Stimulated activated CD4-positive, alpha-beta T cell treated with anti-CD3 and anti-CD28 coated beads, Interleukin-1b, Interleukin-23, amount 100 ng/mL, for 4 hours (primary cell): ENCODE data around the gene HSPA1B.
"Not testable (repeated sequence)": the region's sequence is repeated elsewhere in the genome, so short reads cannot be mapped to it uniquely, and the experiment has no call there.

ENCODE experiments used
- DNase-seq, 2 donors: peaks; one replicate each; pipeline ENCODE4 v3.0.0-alpha.2; 2020; ENCODE audit warnings: low read depth in 2 of 2

HSPA1B gene

GRCh38 chr6:31827286-31828079 is at the start of gene HSPA1B:
HSPA1B (plus strand) TSS chr6:31827738; CDS start chr6:31827951, 213 bp downstream.
- DNase-seq = peak; percentile 74 to 79

- DNase-seq = no peak
Observed at GRCh38 chr6:31778193-31778592, 49.3 kb upstream of the HSPA1B start.

- no peak for DNase-seq
Observed at GRCh38 chr6:31778999-31779885, 48.3 kb upstream of the HSPA1B start.

- DNase-seq = no peak
Observed at GRCh38 chr6:31779908-31780307, 47.6 kb upstream of the HSPA1B start.

- no peak for DNase-seq
Observed at GRCh38 chr6:31780507-31781243, 46.9 kb upstream of the HSPA1B start.

- no peak for DNase-seq
Observed at GRCh38 chr6:31781244-31782125, 46.1 kb upstream of the HSPA1B start.

- no peak for DNase-seq
Observed at GRCh38 chr6:31782126-31782855, 45.2 kb upstream of the HSPA1B start.

GRCh38 chr6:31784098-31784925 is 43.2 kb upstream of the HSPA1B start:
- no peak for DNase-seq

GRCh38 chr6:31785475-31785874 is 42.1 kb upstream of the HSPA1B start:
- no peak for DNase-seq

GRCh38 chr6:31791324-31792089 is 36.0 kb upstream of the HSPA1B start:
- no peak for DNase-seq

- no peak for DNase-seq
Observed at GRCh38 chr6:31792090-31792374, 35.5 kb upstream of the HSPA1B start.

- DNase-seq = no peak
Observed at GRCh38 chr6:31792761-31793171, 34.8 kb upstream of the HSPA1B start.

- not testable (repeated sequence) for DNase-seq
Observed at GRCh38 chr6:31793927-31794245, 33.7 kb upstream of the HSPA1B start.

GRCh38 chr6:31794294-31794865 is 33.2 kb upstream of the HSPA1B start:
- DNase-seq = no peak

GRCh38 chr6:31794866-31795615 is 32.5 kb upstream of the HSPA1B start:
- DNase-seq = peak in 1 of 2 donors; percentile 42

GRCh38 chr6:31795616-31796298 is 31.8 kb upstream of the HSPA1B start, which contains the start of gene VARS1:
VARS1 (minus strand) TSS chr6:31795752; CDS start chr6:31795217, 535 bp downstream.
- peak; percentile 65 to 80 for DNase-seq

- no peak for DNase-seq
Observed at GRCh38 chr6:31796993-31797385, 30.5 kb upstream of the HSPA1B start.
